Muscle layer of colon (tissue), 2 donors: ENCODE results near the gene MADD.
"Not testable (repeated sequence)": the region's sequence is repeated elsewhere in the genome, so short reads cannot be mapped to it uniquely, and the experiment has no call there.

Source experiments
- H3K27ac ChIP-seq: one replicate; pipeline ENCODE4 v1.7.0; 2013; ENCODE audit warnings: low read depth, mild to moderate bottlenecking, low read length, moderate library complexity
- H3K27me3 ChIP-seq, 2 donors: one replicate each; pipeline ENCODE4 v1.7.0; 2013; ENCODE audit warnings: low read length in 2 of 2, mild to moderate bottlenecking in 2 of 2; ENCODE audit not compliant: insufficient read depth in 2 of 2, control insufficient read depth in 1 of 2
- H3K36me3 ChIP-seq: one replicate; pipeline ENCODE4 v1.7.0; 2013; ENCODE audit warnings: mild to moderate bottlenecking, low read length; ENCODE audit not compliant: insufficient read depth
- H3K4me1 ChIP-seq: one replicate; pipeline ENCODE4 v1.7.0; 2013; ENCODE audit warnings: mild to moderate bottlenecking, low read length; ENCODE audit not compliant: insufficient read depth
- H3K4me3 ChIP-seq, 2 donors: one replicate each; pipeline ENCODE4 v1.7.0; 2013; ENCODE audit warnings: low read length in 2 of 2, low read depth in 1 of 2, mild to moderate bottlenecking in 1 of 2, moderate library complexity in 1 of 2
- H3K9ac ChIP-seq: one replicate; pipeline ENCODE4 v1.7.0; 2013; ENCODE audit warnings: low read length
- H3K9me3 ChIP-seq: one replicate; pipeline ENCODE4 v1.7.0; 2013; ENCODE audit warnings: mild to moderate bottlenecking, low read length
- donor health status: abdominal sarcoma.
- donor health status: Adenocarcinoma of cecum.

The MADD gene

GRCh38 chr11:47305734-47306483, 36.0 kb downstream of the MADD start:
- H3K27ac ChIP-seq, result no peak overlapping the region

GRCh38 chr11:47306484-47306844, 36.5 kb downstream of the MADD start:
- H3K4me3 ChIP-seq, result no peak overlapping the region
- H3K9me3 ChIP-seq, result no peaks in the 10 kb centered on the region
- H3K4me1 ChIP-seq, result no peaks in the 10 kb centered on the region
- H3K27me3 ChIP-seq, result no peaks in the 10 kb centered on the region
- H3K9ac ChIP-seq, result no peak overlapping the region
- H3K36me3 ChIP-seq, result peaks cover 67% of the 10 kb centered on the region
- H3K27ac ChIP-seq, result no peak overlapping the region

More at GRCh38 chr11:47305734-47306483, 36.0 kb downstream of the MADD start:
- Histone ChIP-seq H3K9me3 (no peaks in the 10 kb centered on the region), H3K9ac (no peak overlapping the region), H3K4me3 (no peak overlapping the region), H3K36me3 (peaks cover 61% of the 10 kb centered on the region), H3K4me1 (no peaks in the 10 kb centered on the region), H3K27me3 (no peaks in the 10 kb centered on the region)

GRCh38 chr11:47308050-47308823, 38.3 kb downstream of the MADD start:
- Histone ChIP-seq H3K27ac (no peak overlapping the region), H3K9me3 (no peaks in the 10 kb centered on the region), H3K4me1 (no peaks in the 10 kb centered on the region), H3K9ac (no peak overlapping the region), H3K27me3 (no peaks in the 10 kb centered on the region), H3K36me3 (peaks cover 68% of the 10 kb centered on the region), H3K4me3 (no peak overlapping the region)

GRCh38 chr11:47314992-47315391, 45.1 kb downstream of the MADD start:
- Histone ChIP-seq H3K4me3 (no peak overlapping the region), H3K9me3 (no peaks in the 10 kb centered on the region), H3K9ac (no peak overlapping the region), H3K4me1 (no peaks in the 10 kb centered on the region), H3K27ac (no peak overlapping the region), H3K36me3 (peaks cover 27% of the 10 kb centered on the region), H3K27me3 (no peaks in the 10 kb centered on the region)

GRCh38 chr11:47316501-47316900, 46.6 kb downstream of the MADD start:
- H3K4me1 ChIP-seq, H3K27me3 ChIP-seq, H3K4me3 ChIP-seq, H3K9ac ChIP-seq, H3K27ac ChIP-seq, H3K9me3 ChIP-seq: not testable (repeated sequence)
- H3K36me3 ChIP-seq, result peaks cover 21% of the 10 kb centered on the region

GRCh38 chr11:47317064-47317828, 47.3 kb downstream of the MADD start:
- Histone ChIP-seq H3K27ac (no peak overlapping the region), H3K4me3 (no peak overlapping the region), H3K27me3 (no peaks in the 10 kb centered on the region), H3K9ac (no peak overlapping the region), H3K9me3 (no peaks in the 10 kb centered on the region), H3K4me1 (no peaks in the 10 kb centered on the region), H3K36me3 (peaks cover 20% of the 10 kb centered on the region)

- no peaks in the 10 kb centered on the region for H3K9me3 ChIP-seq
- H3K4me1 ChIP-seq, result no peaks in the 10 kb centered on the region
- H3K4me3 ChIP-seq, result no peak overlapping the region
- peaks cover 20% of the 10 kb centered on the region for H3K36me3 ChIP-seq
- no peak overlapping the region for H3K27ac ChIP-seq
- H3K9ac ChIP-seq, result no peak overlapping the region
- no peaks in the 10 kb centered on the region for H3K27me3 ChIP-seq
These were observed 48.2 kb downstream of the MADD start for GRCh38 chr11:47318166-47318565.

- Histone ChIP-seq H3K27ac (no peak overlapping the region), H3K9me3 (no peaks in the 10 kb centered on the region), H3K9ac (no peak overlapping the region), H3K36me3 (peaks cover 9% of the 10 kb centered on the region), H3K4me1 (no peaks in the 10 kb centered on the region), H3K4me3 (no peak overlapping the region), H3K27me3 (no peaks in the 10 kb centered on the region)
These were observed 54.6 kb downstream of the MADD start for GRCh38 chr11:47324520-47324919.

GRCh38 chr11:47325271-47326041, 55.5 kb downstream of the MADD start:
- H3K4me3 ChIP-seq, result no peak overlapping the region
- H3K36me3 ChIP-seq, result peaks cover 9% of the 10 kb centered on the region
- no peak overlapping the region for H3K9ac ChIP-seq
- no peaks in the 10 kb centered on the region for H3K9me3 ChIP-seq
- no peaks in the 10 kb centered on the region for H3K27me3 ChIP-seq
- no peak overlapping the region for H3K27ac ChIP-seq
- H3K4me1 ChIP-seq, result no peaks in the 10 kb centered on the region

- H3K4me1 ChIP-seq, result no peaks in the 10 kb centered on the region
- H3K9me3 ChIP-seq, result no peaks in the 10 kb centered on the region
- H3K36me3 ChIP-seq, result peaks cover 9% of the 10 kb centered on the region
These were observed 56.3 kb downstream of the MADD start for GRCh38 chr11:47326198-47326597.

GRCh38 chr11:47327025-47327424, 57.1 kb downstream of the MADD start:
- H3K27me3 ChIP-seq, result no peaks in the 10 kb centered on the region
- no peak overlapping the region for H3K4me3 ChIP-seq
- peaks cover 5% of the 10 kb centered on the region for H3K36me3 ChIP-seq
- no peaks in the 10 kb centered on the region for H3K9me3 ChIP-seq
- H3K4me1 ChIP-seq, result no peaks in the 10 kb centered on the region
- H3K9ac ChIP-seq, result no peak overlapping the region
- H3K27ac ChIP-seq, result no peak overlapping the region

More at GRCh38 chr11:47326198-47326597, 56.3 kb downstream of the MADD start:
- Histone ChIP-seq H3K9ac (no peak overlapping the region), H3K4me3 (no peak overlapping the region), H3K27ac (no peak overlapping the region), H3K27me3 (no peaks in the 10 kb centered on the region)
